HPDE6-E6E7 (cell line): ENCODE measurements around the gene CLIC2.
"Not testable (repeated sequence)": the region's sequence is repeated elsewhere in the genome, so short reads cannot be mapped to it uniquely, and the experiment has no call there.

Source experiments
- DNase-seq: peaks from one replicate; pipeline ENCODE4 v3.0.0; 2011; ENCODE audit warnings: missing footprints; ENCODE audit errors: extremely low spot score

CLIC2 gene

GRCh38 chrX:155334486-155335336, at the start of gene CLIC2:
CLIC2 (minus strand) TSS chrX:155334614; CDS start chrX:155334427, 187 bp downstream.
- DNase-seq = peak; percentile 16

GRCh38 chrX:155382529-155382967, 48.1 kb upstream of the CLIC2 start:
- not testable (repeated sequence) for DNase-seq

GRCh38 chrX:155381843-155382528, 47.6 kb upstream of the CLIC2 start, which contains the start of gene F8A2:
F8A2 (plus strand) TSS chrX:155382095; CDS start chrX:155382115, 20 bp downstream.
- not testable (repeated sequence) for DNase-seq

GRCh38 chrX:155379802-155380201, 45.4 kb upstream of the CLIC2 start:
- not testable (repeated sequence) for DNase-seq

GRCh38 chrX:155373777-155374458, 39.5 kb upstream of the CLIC2 start:
- DNase-seq = not testable (repeated sequence)

- DNase-seq = not testable (repeated sequence)
Observed at GRCh38 chrX:155363712-155364111, 29.3 kb upstream of the CLIC2 start.

GRCh38 chrX:155349448-155349847, 15.0 kb upstream of the CLIC2 start:
- not testable (repeated sequence) for DNase-seq

- not testable (repeated sequence) for DNase-seq
Observed at GRCh38 chrX:155345689-155346088, 11.3 kb upstream of the CLIC2 start.

- DNase-seq = not testable (repeated sequence)
Observed at GRCh38 chrX:155335337-155335712, 911 bp upstream of the CLIC2 start.

GRCh38 chrX:155333544-155334100, 792 bp downstream of the CLIC2 start:
- DNase-seq = no peak

GRCh38 chrX:155330992-155331391, 3.4 kb downstream of the CLIC2 start:
- DNase-seq = no peak

- DNase-seq = no peak
Observed at GRCh38 chrX:155329293-155329692, 5.1 kb downstream of the CLIC2 start.

- no peak for DNase-seq
Observed at GRCh38 chrX:155326610-155327009, 7.8 kb downstream of the CLIC2 start.

GRCh38 chrX:155314260-155314659, 20.2 kb downstream of the CLIC2 start:
- DNase-seq = no peak

GRCh38 chrX:155313766-155314165, 20.6 kb downstream of the CLIC2 start:
- DNase-seq = no peak

- no peak for DNase-seq
Observed at GRCh38 chrX:155293771-155294170, 40.6 kb downstream of the CLIC2 start.

- DNase-seq = no peak
Observed at GRCh38 chrX:155279873-155280272, 54.5 kb downstream of the CLIC2 start.

GRCh38 chrX:155270969-155271368, 63.4 kb downstream of the CLIC2 start:
- DNase-seq = no peak

GRCh38 chrX:155267995-155268394, 66.4 kb downstream of the CLIC2 start:
- DNase-seq = not testable (repeated sequence)

- no peak for DNase-seq
Observed at GRCh38 chrX:155266439-155266838, 68.0 kb downstream of the CLIC2 start.

- peak; percentile 62 for DNase-seq
Observed at GRCh38 chrX:155263854-155264628, 70.4 kb downstream of the CLIC2 start, which contains the start of gene RAB39B. RAB39B (minus strand) TSS chrX:155264491; CDS start chrX:155264288, 203 bp downstream.
